GM12874 (cell line): Measurements from ENCODE around the gene GLP1R.

Source experiments
- TF ChIP-seq, protein P1 (sequence below): IDR thresholded peaks from 2 replicates; pipeline ENCODE4 v1.5.1; 2011; ENCODE audit warnings: low read depth, mild to moderate bottlenecking, control low read depth, low read length, moderate library complexity; ENCODE audit not compliant: insufficient read depth

Gene GLP1R

DNA sequence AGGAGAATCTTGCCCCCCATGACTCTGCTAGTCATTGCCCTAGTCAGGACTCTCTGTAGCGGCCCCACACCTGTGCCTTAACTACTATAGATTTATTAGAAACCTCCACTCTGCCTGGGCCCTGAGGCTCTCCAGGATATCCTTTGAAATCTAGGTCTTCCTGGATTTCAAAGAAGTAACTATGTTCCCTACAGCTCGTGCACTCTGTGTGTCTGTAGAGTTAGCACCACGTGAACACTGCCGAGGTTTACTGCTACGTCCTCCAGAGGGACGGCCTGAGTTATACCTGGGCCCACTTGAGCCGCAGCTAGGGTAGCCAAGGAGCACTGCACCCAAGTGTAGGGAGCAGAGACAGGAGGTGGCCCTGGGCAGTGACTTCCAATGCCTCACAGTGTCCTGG lies 19.8 kb downstream of the GLP1R start:
- TF ChIP-seq, protein P1, sequence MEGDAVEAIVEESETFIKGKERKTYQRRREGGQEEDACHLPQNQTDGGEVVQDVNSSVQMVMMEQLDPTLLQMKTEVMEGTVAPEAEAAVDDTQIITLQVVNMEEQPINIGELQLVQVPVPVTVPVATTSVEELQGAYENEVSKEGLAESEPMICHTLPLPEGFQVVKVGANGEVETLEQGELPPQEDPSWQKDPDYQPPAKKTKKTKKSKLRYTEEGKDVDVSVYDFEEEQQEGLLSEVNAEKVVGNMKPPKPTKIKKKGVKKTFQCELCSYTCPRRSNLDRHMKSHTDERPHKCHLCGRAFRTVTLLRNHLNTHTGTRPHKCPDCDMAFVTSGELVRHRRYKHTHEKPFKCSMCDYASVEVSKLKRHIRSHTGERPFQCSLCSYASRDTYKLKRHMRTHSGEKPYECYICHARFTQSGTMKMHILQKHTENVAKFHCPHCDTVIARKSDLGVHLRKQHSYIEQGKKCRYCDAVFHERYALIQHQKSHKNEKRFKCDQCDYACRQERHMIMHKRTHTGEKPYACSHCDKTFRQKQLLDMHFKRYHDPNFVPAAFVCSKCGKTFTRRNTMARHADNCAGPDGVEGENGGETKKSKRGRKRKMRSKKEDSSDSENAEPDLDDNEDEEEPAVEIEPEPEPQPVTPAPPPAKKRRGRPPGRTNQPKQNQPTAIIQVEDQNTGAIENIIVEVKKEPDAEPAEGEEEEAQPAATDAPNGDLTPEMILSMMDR = no peak

DNA sequence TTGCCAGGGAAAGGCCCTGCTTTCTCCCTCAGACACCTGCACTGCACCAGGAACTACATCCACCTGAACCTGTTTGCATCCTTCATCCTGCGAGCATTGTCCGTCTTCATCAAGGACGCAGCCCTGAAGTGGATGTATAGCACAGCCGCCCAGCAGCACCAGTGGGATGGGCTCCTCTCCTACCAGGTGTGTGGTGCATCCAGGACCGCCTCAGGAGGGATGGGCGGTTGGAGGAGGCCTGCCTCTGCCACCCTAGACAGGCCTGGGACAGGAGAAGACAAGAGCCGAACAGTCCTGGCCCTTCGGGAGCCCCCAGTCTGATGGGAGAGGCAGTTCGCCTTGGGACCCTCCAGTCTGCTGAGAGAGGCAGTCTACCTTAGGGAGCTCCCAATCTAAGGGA lies 24.2 kb downstream of the GLP1R start:
- TF ChIP-seq, protein P1 = no peak

DNA sequence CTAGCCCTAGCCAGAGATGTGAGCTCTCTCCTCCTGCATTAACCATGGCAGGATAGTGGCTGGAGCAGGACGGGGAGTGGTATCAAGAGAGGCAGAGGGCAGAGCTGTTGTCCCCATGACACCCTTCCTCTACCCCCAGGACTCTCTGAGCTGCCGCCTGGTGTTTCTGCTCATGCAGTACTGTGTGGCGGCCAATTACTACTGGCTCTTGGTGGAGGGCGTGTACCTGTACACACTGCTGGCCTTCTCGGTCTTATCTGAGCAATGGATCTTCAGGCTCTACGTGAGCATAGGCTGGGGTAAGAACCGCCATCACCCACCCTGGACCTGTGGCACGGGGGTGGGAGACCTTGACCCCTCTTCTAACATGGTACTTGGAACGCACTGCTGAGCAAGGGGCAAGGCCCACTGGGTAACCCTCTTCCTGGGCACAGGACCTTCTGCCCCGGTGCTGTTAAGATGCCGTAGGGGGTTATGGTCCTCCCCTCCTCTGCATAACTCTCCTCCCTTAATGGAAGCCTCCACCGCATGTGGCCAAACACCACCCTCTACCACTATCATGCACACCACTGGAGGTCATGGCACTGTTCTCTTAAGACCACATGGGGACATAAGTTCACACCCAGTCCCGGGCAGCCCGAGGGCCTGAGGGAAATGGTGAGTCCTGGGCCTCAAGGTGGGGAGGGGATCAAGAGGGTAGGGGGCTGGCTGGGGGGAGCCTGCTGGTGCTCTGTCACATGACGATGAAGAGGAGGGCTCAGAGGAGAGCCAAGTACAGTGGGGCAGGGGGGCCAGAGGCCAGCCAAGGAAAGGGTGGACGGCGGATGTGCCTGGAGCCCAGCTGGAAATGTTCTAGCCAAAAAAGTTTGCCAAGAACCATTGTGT lies 25.1 kb downstream of the GLP1R start:
- TF ChIP-seq, protein P1 = no peak

DNA sequence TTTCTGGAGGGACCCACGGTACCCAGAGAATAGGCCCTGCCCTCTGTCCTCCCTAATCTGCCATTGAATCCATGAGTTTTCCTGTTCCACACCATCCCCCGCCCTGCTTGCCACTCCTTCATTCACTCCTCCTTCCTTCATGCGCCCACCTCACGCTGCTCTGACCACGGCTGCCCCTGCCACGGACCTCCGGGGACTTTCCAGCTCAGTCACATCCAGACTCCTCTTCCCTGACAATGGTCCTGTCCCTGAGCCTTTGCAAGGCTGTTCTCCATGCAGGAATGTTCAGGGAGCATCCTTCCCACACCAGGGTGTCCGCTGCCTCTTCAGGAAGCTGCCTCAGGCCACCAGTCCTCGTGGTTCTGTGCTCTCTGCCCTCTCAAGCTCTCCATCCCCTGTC lies 25.9 kb downstream of the GLP1R start:
- TF ChIP-seq, protein P1 = no peak

GRCh38 chr6:39075010-39075686 lies 26.6 kb downstream of the GLP1R start:
- TF ChIP-seq, protein P1 = no peak

DNA sequence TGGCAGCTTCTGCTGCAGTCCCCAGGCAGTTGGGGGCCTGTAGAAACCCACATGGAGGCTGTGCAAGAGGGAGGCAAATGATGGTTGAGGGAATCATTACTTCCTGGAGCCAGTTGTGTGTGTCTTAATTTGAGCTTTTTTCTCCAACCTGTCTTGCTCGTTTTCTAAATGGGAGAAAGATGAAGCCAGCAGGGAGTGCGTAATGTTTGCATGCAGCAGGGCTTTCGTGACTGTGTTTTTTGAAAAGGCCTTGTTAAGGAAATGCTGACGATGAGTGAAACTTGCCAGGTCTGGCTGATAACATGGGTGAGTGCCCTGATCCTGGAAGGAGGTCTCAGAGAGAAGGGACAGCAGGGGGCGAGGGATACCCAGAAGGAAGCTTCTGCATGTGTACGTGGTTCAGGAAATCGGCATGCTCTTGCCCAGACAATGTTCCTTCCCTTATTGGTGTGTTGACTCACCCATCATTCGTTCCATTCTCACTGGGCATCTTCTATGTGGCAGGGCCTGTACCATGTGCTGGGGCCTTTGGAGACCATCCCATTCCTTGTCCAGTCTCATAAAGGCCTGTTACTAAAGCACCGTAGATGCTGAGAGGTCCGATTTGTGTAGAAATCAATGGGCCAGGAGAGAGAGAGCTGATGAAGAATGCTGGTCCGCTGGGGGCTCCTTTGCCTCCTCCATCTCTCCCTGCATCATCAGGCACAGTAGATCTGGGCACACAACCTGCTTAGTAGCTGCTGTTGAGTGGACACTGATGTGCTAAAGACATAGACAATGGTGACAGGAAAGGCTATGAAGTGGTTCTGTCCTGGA lies 27.4 kb downstream of the GLP1R start:
- TF ChIP-seq, protein P1 = no peak
